SK-N-SH (cell line): Measurements from ENCODE around the gene DYNC1LI2.

Experiments used
- CHD2 ChIP-seq: fragments of 150-350 bp; IDR thresholded peaks from 2 replicates; pipeline ENCODE4 v1.6.1; 2018; ENCODE audit warnings: low read length; ENCODE audit not compliant: partially characterized antibody
- CTCF ChIP-seq: fragments of 200-600 bp; sonication (generic); IDR thresholded peaks from 2 replicates; pipeline ENCODE4 v1.6.1; 2017; ENCODE audit warnings: antibody characterized with exemption, mild to moderate bottlenecking, moderate library complexity
- ELF1 ChIP-seq: IDR thresholded peaks from 2 replicates; pipeline ENCODE4 v1.4.0; 2012
- EP300 ChIP-seq, 2 experiments: IDR thresholded peaks; 2 replicates each; pipeline versions ENCODE4 v1.4.0 to v1.6.1; 2012; ENCODE audit warnings: borderline replicate concordance in 1 of 2, low read depth in 1 of 2, low read length in 1 of 2
- EZH2phosphoT487 ChIP-seq: fragments of 200-600 bp; sonication (generic); IDR thresholded peaks from 2 replicates; pipeline ENCODE4 v1.6.1; 2017; ENCODE audit warnings: low read depth, mixed run types, mild to moderate bottlenecking, antibody characterized with exemption, moderate library complexity, borderline replicate concordance
- MAX ChIP-seq: IDR thresholded peaks from 2 replicates; pipeline ENCODE4 v1.4.0; 2012; ENCODE audit warnings: low read depth
- MEF2A ChIP-seq: IDR thresholded peaks from 2 replicates; pipeline ENCODE4 v1.4.0; 2012; ENCODE audit warnings: low read depth, borderline replicate concordance
- RAD21 ChIP-seq: IDR thresholded peaks from 2 replicates; pipeline ENCODE4 v1.6.1; 2012; ENCODE audit warnings: mild to moderate bottlenecking, low read length
- RCOR1 ChIP-seq: fragments of 150-350 bp; IDR thresholded peaks from 2 replicates; pipeline ENCODE4 v1.6.1; 2017; ENCODE audit warnings: antibody characterized with exemption, low read length
- SIN3A ChIP-seq: IDR thresholded peaks from 2 replicates; pipeline ENCODE4 v1.6.1; 2012; ENCODE audit warnings: low read depth, mild to moderate bottlenecking, low read length, moderate library complexity, borderline replicate concordance
- SMC3 ChIP-seq: IDR thresholded peaks from 2 replicates; pipeline ENCODE4 v1.6.1; 2012; ENCODE audit warnings: low read depth, low read length, improper control_type of control experiment
- TCF12 ChIP-seq: IDR thresholded peaks from 2 replicates; pipeline ENCODE4 v1.4.0; 2012

- TF ChIP-seq TCF12 (no peak), CTCF (no peak), EP300 (IDR thresholded peaks at IDR 0.05; ENCODE audit: borderline replicate concordance in 1 of 2, low read depth in 1 of 2, low read length in 1 of 2) (no peak), MAX (no peak), SMC3 (no peak), RCOR1 (no peak), RAD21 (no peak), MEF2A (no peak), EZH2phosphoT487 (no peak), CHD2 (no peak), SIN3A (no peak), ELF1 (no peak)
These were observed 431 bp downstream of the DYNC1LI2 start for GRCh38 chr16:66751053-66751302.
